Glutamatergic neuron (in vitro differentiated cells): ENCODE data around the gene STARD13. TPM values are rescaled to one million over a fixed set of nuclear protein-coding genes. Genes with fewer than 3 reads are reported as not detected.

ENCODE experiments used
- DNase-seq: peaks from one replicate; pipeline ENCODE4 v3.0.0; 2022
- H3K27ac Mint-ChIP-seq: one replicate; pipeline ENCODE4 v1.8.0; 2020; ENCODE audit warnings: mild to moderate bottlenecking, mixed read lengths, inconsistent platforms; ENCODE audit not compliant: unreplicated experiment
- H3K27me3 Mint-ChIP-seq: one replicate; pipeline ENCODE4 v1.8.0; 2020; ENCODE audit warnings: mild to moderate bottlenecking, moderate library complexity, mixed read lengths, inconsistent platforms; ENCODE audit not compliant: unreplicated experiment
- H3K36me3 Mint-ChIP-seq: one replicate; pipeline ENCODE4 v1.8.0; 2020; ENCODE audit warnings: mild to moderate bottlenecking, mixed read lengths, inconsistent platforms; ENCODE audit not compliant: unreplicated experiment
- H3K4me1 Mint-ChIP-seq: one replicate; pipeline ENCODE4 v1.8.0; 2020; ENCODE audit warnings: mild to moderate bottlenecking, low read depth, mixed read lengths, inconsistent platforms; ENCODE audit not compliant: unreplicated experiment
- H3K4me3 Mint-ChIP-seq: one replicate; pipeline ENCODE4 v1.8.0; 2020; ENCODE audit warnings: mild to moderate bottlenecking, mixed read lengths, inconsistent platforms; ENCODE audit not compliant: unreplicated experiment
- H3K9me3 Mint-ChIP-seq: one replicate; pipeline ENCODE4 v1.8.0; 2020; ENCODE audit warnings: mild to moderate bottlenecking, moderate library complexity, mixed read lengths, inconsistent platforms; ENCODE audit not compliant: unreplicated experiment
- total RNA-seq: library from RNA; stranded (reverse); fragmentation: NEBNext Ultra II Directional; extraction: Animal tissue kit (Norgen Biotek cat#: 25700); gene quantifications from one replicate; pipeline ENCODE4 v1.2.1, GENCODE V29; 2021; ENCODE audit not compliant: unreplicated experiment
- TF ChIP-seq, protein P1 (sequence below): fragments of 200-600 bp; sonication (generic); IDR thresholded peaks from one replicate; pipeline ENCODE4 v1.5.0; 2021; ENCODE audit not compliant: partially characterized antibody, unreplicated experiment

The STARD13 gene
- total RNA-seq, 1 donor from 2014 or later, result 36.4 TPM

DNA sequence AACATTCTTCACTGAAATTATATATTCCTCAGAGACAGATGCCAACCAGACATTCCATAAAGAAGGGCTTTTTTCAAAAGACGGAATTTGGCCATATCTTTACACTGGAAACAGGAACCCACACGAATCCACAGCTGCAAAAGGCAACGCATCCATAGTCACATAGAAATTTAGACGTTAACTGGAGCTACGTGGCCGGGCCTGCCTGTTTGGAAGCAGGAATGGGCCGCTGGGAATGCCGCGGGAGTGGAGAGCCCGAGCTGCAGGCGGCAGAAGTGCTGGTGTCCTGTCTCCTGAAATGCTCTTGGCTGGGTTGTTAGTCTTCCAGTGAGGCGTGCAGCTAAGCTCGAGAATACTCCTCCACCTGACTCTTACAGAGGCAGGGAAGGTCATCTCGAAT is 147.1 kb downstream of the STARD13 start:
- Mint-ChIP-seq H3K27ac (no peak overlapping the region), H3K27me3 (peaks cover 3% of the 10 kb centered on the region), H3K9me3 (peaks cover 4% of the 10 kb centered on the region), H3K4me1 (no peaks in the 10 kb centered on the region), H3K4me3 (no peak overlapping the region), H3K36me3 (peaks cover 4% of the 10 kb centered on the region)
- TF ChIP-seq, protein P1, sequence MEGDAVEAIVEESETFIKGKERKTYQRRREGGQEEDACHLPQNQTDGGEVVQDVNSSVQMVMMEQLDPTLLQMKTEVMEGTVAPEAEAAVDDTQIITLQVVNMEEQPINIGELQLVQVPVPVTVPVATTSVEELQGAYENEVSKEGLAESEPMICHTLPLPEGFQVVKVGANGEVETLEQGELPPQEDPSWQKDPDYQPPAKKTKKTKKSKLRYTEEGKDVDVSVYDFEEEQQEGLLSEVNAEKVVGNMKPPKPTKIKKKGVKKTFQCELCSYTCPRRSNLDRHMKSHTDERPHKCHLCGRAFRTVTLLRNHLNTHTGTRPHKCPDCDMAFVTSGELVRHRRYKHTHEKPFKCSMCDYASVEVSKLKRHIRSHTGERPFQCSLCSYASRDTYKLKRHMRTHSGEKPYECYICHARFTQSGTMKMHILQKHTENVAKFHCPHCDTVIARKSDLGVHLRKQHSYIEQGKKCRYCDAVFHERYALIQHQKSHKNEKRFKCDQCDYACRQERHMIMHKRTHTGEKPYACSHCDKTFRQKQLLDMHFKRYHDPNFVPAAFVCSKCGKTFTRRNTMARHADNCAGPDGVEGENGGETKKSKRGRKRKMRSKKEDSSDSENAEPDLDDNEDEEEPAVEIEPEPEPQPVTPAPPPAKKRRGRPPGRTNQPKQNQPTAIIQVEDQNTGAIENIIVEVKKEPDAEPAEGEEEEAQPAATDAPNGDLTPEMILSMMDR, result no peak
- no peak for DNase-seq

DNA sequence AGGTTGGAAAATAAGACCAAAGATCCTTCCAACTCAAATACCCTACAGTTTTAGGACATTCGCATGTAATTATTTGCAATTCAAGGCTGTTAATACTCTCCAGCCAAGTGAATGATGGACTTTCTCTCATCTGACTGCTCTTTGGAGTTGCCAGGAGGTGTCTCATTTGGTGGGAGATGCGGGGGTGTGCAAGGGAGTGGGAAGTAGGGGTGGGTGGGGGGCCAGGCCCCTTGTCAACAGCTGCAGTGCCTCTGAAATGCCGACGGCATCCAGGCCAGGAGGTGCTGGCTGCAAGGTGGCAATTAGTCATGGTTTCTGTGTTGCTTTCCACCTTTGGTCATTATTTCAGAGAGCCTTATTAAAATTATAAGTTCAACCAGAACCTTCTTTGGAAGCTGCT is 147.8 kb downstream of the STARD13 start:
- Mint-ChIP-seq H3K4me1 (no peaks in the 10 kb centered on the region), H3K36me3 (peaks cover 4% of the 10 kb centered on the region), H3K27ac (no peak overlapping the region), H3K4me3 (no peak overlapping the region), H3K27me3 (peaks cover 3% of the 10 kb centered on the region), H3K9me3 (peaks cover 4% of the 10 kb centered on the region)
- TF ChIP-seq, protein P1, result no peak
- DNase-seq, result no peak

DNA sequence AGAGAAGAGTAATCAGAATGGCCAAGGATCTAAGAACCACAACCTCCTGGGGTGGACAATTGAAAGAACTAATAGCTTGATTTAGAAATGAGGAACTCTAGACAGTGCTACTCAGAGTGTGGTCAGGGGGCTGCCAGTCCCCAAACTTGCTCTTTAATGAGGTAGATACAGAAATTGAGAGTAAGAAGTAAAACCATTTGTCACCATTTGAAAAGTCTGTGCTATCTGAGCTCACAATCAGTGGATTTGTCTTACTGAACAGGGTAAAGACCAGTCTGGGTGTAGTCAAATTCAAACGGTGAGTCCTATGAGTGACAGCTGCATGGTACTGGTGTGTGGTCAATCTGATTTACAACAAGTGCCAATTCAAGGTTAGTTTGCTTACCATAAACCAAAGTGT is 150.5 kb downstream of the STARD13 start:
- Mint-ChIP-seq H3K27me3 (peaks cover 3% of the 10 kb centered on the region), H3K4me3 (no peak overlapping the region), H3K27ac (no peak overlapping the region)

DNA sequence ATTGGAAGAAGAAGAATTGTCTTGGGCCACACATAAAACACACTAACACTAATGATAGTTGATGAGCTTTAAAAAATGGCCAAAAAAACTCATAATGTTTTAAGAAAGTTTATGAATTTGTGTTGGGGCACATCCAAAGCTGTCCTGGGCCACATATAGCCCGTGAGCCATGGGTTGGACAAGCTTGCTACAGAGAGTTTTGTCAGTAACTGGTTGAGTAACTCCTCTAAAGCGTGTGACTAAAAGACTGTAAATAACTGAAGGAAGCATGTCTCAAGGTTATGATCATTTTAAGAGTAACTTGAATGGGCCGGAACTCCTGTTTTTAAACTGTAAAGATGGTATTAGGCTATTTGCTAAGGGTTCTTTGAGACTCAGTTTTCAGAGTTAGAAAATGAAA is 151.3 kb downstream of the STARD13 start:
- Mint-ChIP-seq H3K36me3 (peaks cover 12% of the 10 kb centered on the region), H3K4me3 (no peak overlapping the region), H3K9me3 (peaks cover 7% of the 10 kb centered on the region), H3K27me3 (peaks cover 3% of the 10 kb centered on the region), H3K27ac (no peak overlapping the region), H3K4me1 (peaks cover 3% of the 10 kb centered on the region)
- no peak for DNase-seq
- TF ChIP-seq, protein P1, result no peak

More for the DNA sequence above, 150.5 kb downstream of the STARD13 start:
- Mint-ChIP-seq H3K4me1 (peaks cover 3% of the 10 kb centered on the region), H3K9me3 (peaks cover 7% of the 10 kb centered on the region), H3K36me3 (peaks cover 10% of the 10 kb centered on the region)
- DNase-seq, result no peak
- TF ChIP-seq, protein P1, result no peak

DNA sequence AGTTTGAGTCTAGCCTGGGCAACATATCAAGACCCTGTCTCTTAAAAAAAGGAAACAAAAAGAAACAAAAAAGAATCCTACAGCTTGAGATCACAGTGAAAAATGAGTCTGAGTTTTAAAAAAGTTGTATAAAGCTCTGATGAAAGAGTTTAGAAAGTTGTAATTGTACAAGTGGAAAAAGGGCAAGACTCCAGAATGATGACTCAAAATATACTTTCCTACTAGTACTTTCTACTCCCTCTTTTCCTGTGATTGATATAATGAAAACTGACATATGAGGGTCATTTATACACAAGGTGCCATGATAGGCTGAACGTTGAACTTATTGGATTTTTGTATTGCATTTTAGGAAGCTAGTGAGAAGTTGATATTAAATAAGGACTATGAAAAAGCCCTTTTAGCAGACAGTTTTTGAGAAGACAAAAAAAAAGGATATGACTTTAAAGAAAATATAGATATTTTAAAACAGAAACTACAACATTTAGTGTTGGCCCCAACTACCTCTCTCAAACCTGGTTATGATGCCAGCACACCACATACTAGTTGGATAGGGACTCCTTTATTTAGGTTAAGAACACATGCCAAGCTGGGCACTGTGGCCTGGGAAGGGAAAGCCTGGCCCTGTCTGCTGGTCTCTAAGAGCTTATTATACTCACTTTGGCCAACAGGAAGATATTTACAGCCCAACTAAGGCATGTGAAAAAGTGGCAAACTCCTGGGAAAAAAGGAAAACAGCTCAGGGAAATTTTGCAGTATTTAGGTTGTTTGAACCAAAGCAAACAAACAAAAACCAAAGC is 152.7 kb downstream of the STARD13 start:
- no peak overlapping the region for H3K27ac Mint-ChIP-seq
- DNase-seq, result no peak
- peaks cover 3% of the 10 kb centered on the region for H3K4me1 Mint-ChIP-seq
- H3K9me3 Mint-ChIP-seq, result peaks cover 7% of the 10 kb centered on the region
- peaks cover 12% of the 10 kb centered on the region for H3K36me3 Mint-ChIP-seq
- H3K4me3 Mint-ChIP-seq, result no peak overlapping the region
- H3K27me3 Mint-ChIP-seq, result peaks cover 3% of the 10 kb centered on the region
- TF ChIP-seq, protein P1, result no peak
